Tibial nerve (tissue), 4 donors: ENCODE results near the gene TXNL4A. TPM values are rescaled to one million over a fixed set of nuclear protein-coding genes. Genes with fewer than 3 reads are reported as not detected.

ENCODE experiments used
- DNase-seq, 2 donors: peaks; one replicate each; pipeline ENCODE4 v3.0.0-alpha.2; 2019; ENCODE audit warnings: low spot score in 2 of 2
- H3K27ac ChIP-seq, 4 donors: fragments of 200-600 bp; sonication (generic) in 3 of 4; one replicate each; pipeline ENCODE4 v1.5.1; 2017 to 2019; ENCODE audit warnings: mild to moderate bottlenecking in 1 of 4
- H3K27me3 ChIP-seq, 2 donors: fragments of 200-600 bp; sonication (generic) in 1 of 2; one replicate each; pipeline versions ENCODE4 v1.5.1 to v1.6.0; 2017 to 2019
- H3K36me3 ChIP-seq, 3 donors: fragments of 200-600 bp; sonication (generic); one replicate each; pipeline ENCODE4 v1.5.1; 2018 to 2019
- H3K4me1 ChIP-seq, 4 donors: fragments of 200-600 bp; sonication (generic) in 3 of 4; one replicate each; pipeline ENCODE4 v1.5.1; 2017 to 2019
- H3K4me3 ChIP-seq, 4 donors: fragments of 200-600 bp; sonication (generic) in 3 of 4; one replicate each; pipeline ENCODE4 v1.5.1; 2017 to 2019; ENCODE audit warnings: mild to moderate bottlenecking in 1 of 4, moderate library complexity in 1 of 4
- H3K9me3 ChIP-seq, 4 donors: fragments of 200-600 bp; sonication (generic) in 3 of 4; one replicate each; pipeline ENCODE4 v1.5.1; 2017 to 2019
- CTCF ChIP-seq, 5 experiments: fragments of 200-600 bp in 3 of 5; fragments of 450-650 bp in 2 of 5; sonication (generic) in 3 of 5; IDR thresholded peaks; one replicate each; pipeline ENCODE4 v1.5.1; 2016 to 2019; ENCODE audit warnings: antibody characterized with exemption in 5 of 5, mild to moderate bottlenecking in 3 of 5, moderate library complexity in 2 of 5
- EP300 ChIP-seq, 2 donors: sonication (generic); formaldehyde crosslinking; IDR thresholded peaks; one replicate each; pipeline ENCODE4 v1.6.1; 2017; ENCODE audit warnings: antibody characterized with exemption in 2 of 2, mild to moderate bottlenecking in 1 of 2
- POLR2A ChIP-seq, 2 donors: fragments of 450-650 bp; IDR thresholded peaks; one replicate each; pipeline ENCODE4 v1.6.1; 2017; ENCODE audit warnings: antibody characterized with exemption in 2 of 2, mild to moderate bottlenecking in 2 of 2, moderate library complexity in 2 of 2
- WGBS, 2 donors: methylation state at CpG; one replicate each; pipeline ENCODE4 v1.1.5; 2018; 5-methylcytosine and 5-hydroxymethylcytosine counted together
- total RNA-seq, 4 donors: library from RNA; depleted of rRNA; stranded (reverse); fragments of >200 nt; gene quantifications; one replicate each; pipeline ENCODE4 v1.1.0, GENCODE V29; 2016

Gene TXNL4A
- total RNA-seq, 4 donors from 2014 or later = 19.0 to 34.9 (median 32.5) TPM

- H3K27ac ChIP-seq = peak overlapping the region; percentile 43 to 98 (median 76)
- no peaks in the 10 kb centered on the region for H3K9me3 ChIP-seq
- peaks cover 0 to 97% (median 36%) of the 10 kb centered on the region in 4 donors for H3K4me1 ChIP-seq
- H3K36me3 ChIP-seq = peaks cover 0 to 66% (median 2%) of the 10 kb centered on the region in 3 donors
- H3K27me3 ChIP-seq = no peaks in the 10 kb centered on the region
- H3K4me3 ChIP-seq = no peak overlapping the region
- no peak for DNase-seq
- 85 to 87% methylated on average over 7 of the region's 7 CpGs for WGBS, 2 donors
- TF ChIP-seq POLR2A (IDR thresholded peaks at IDR 0.05) = no peak
- no peak for TF ChIP-seq EP300 (IDR thresholded peaks at IDR 0.05)
- TF ChIP-seq CTCF (IDR thresholded peaks at IDR 0.05) = no peak
Measured at GRCh38 chr18:79942211-79942610, 46.2 kb downstream of the TXNL4A start.

- Histone ChIP-seq H3K4me3 (peak overlapping the region in 1 of 4 donors; percentile 7), H3K9me3 (no peaks in the 10 kb centered on the region), H3K27ac (peak overlapping the region; percentile 54 to 98 (median 76)), H3K27me3 (no peaks in the 10 kb centered on the region), H3K4me1 (peaks cover 0 to 97% (median 35%) of the 10 kb centered on the region in 4 donors), H3K36me3 (peaks cover 0 to 70% (median 2%) of the 10 kb centered on the region in 3 donors)
- no peak for DNase-seq
- TF ChIP-seq POLR2A (IDR thresholded peaks at IDR 0.05) = peak in 1 of 2 donors; percentile 18
- TF ChIP-seq EP300 (IDR thresholded peaks at IDR 0.05) = peak in 1 of 2 donors; percentile 75
- no peak for TF ChIP-seq CTCF (IDR thresholded peaks at IDR 0.05)
- 65% methylated on average over 15 to 16 of the region's 16 CpGs for WGBS, 2 donors
Measured at GRCh38 chr18:79941473-79942119, 46.8 kb downstream of the TXNL4A start.

DNA sequence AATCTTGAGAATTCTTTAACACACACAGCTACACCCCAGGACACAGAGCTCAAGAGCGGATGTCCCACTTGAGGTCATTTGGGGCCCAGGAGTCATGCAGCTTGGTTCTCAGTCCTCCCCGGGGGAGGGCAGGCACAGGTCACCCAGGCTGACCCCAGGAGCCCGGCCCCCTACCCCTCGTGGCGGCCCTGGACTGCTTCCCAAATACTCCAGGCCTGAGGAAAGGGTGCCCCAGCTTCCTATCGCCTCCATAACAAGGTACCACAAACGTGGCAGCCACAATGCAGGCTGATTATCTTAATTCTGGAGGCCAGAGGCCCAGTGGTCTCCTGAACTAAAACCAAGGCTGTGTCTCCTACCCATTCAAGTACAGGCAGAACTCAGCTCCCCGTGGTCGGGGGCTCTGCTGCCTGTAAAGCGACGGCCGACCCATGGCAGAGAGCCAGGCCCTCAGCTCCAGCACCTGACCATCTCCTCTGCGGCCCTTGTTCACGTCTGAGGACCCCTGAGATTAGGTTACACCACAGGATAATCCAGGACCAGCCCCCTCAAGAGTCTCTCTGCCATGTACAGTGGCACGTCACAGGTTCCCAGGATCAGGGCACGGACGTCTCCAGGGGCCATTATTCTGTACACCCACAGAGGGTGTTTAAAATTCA, 47.4 kb downstream of the TXNL4A start:
- no peak for DNase-seq
- WGBS, 2 donors = 76 to 91% methylated on average over 16 of the region's 17 CpGs
- H3K4me1 ChIP-seq = peaks cover 0 to 96% (median 33%) of the 10 kb centered on the region in 4 donors
- TF ChIP-seq POLR2A (IDR thresholded peaks at IDR 0.05) = no peak
- TF ChIP-seq EP300 (IDR thresholded peaks at IDR 0.05) = no peak
- TF ChIP-seq CTCF (IDR thresholded peaks at IDR 0.05) = no peak
- peak overlapping the region; percentile 54 to 98 (median 64) for H3K27ac ChIP-seq
- no peaks in the 10 kb centered on the region for H3K27me3 ChIP-seq
- H3K36me3 ChIP-seq = peaks cover 0 to 72% (median 2%) of the 10 kb centered on the region in 3 donors
- H3K9me3 ChIP-seq = peaks cover 0 to under 1% (median 0%) of the 10 kb centered on the region in 4 donors
- peak overlapping the region in 1 of 4 donors; percentile 7 for H3K4me3 ChIP-seq

DNA sequence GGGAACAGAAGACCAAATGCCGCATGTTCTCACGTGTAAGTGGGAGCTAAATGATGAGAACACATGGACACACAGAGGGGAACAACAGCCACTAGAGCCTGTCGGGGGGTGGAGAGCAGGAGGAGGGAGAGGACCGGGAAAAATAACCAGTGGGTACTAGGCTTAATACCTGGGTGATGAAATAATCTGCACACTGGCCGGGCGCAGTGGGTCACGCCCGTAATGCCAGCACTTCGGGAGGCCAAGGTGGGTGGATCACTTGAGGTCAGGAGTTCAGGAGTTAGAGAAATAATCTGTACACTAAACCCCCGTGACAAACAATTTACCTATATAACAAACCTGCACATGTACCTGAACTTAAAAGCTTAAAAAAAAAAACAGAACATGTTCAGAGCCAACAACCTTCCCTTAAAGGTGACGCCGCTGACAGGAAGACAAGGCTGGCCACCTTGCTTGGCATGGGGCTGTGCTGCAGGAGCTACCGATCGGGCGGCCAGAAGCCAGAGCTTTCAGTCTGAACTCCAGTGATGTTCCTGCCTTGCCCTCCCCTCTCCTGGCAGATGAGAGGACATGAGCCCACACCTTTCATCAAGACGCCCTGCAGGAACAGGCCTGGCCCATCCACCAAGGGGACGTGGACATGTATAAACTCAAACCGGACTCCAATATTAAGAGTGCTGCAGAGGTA, 48.1 kb downstream of the TXNL4A start:
- Histone ChIP-seq H3K27ac (peak overlapping the region in 3 of 4 donors; percentile 54 to 98 (median 73)), H3K36me3 (peaks cover 0 to 79% (median 2%) of the 10 kb centered on the region in 3 donors), H3K27me3 (no peaks in the 10 kb centered on the region), H3K4me3 (no peak overlapping the region), H3K9me3 (peaks cover 0 to 7% (median 0%) of the 10 kb centered on the region in 4 donors), H3K4me1 (peaks cover 0 to 95% (median 27%) of the 10 kb centered on the region in 4 donors)
- no peak for TF ChIP-seq EP300 (IDR thresholded peaks at IDR 0.05)
- TF ChIP-seq CTCF (IDR thresholded peaks at IDR 0.05) = no peak
- no peak for TF ChIP-seq POLR2A (IDR thresholded peaks at IDR 0.05)
- WGBS, 2 donors = 91 to 95% methylated on average over 18 of the region's 18 CpGs
- no peak for DNase-seq
